Measurements from ENCODE around the gene ZNF441. TPM values are rescaled to one million over a fixed set of nuclear protein-coding genes. Genes with fewer than 3 reads are reported as not detected.
A peak's percentile ranks its signal among the peaks of the same experiment; 100 is the strongest.

Gene ZNF441
- total and polyA plus RNA-seq, 2 of the 13 experiments (the other 11 are each of a cell fraction or from before 2014, with no cell fraction given), result 2.8 to 10.0 TPM

DNA sequence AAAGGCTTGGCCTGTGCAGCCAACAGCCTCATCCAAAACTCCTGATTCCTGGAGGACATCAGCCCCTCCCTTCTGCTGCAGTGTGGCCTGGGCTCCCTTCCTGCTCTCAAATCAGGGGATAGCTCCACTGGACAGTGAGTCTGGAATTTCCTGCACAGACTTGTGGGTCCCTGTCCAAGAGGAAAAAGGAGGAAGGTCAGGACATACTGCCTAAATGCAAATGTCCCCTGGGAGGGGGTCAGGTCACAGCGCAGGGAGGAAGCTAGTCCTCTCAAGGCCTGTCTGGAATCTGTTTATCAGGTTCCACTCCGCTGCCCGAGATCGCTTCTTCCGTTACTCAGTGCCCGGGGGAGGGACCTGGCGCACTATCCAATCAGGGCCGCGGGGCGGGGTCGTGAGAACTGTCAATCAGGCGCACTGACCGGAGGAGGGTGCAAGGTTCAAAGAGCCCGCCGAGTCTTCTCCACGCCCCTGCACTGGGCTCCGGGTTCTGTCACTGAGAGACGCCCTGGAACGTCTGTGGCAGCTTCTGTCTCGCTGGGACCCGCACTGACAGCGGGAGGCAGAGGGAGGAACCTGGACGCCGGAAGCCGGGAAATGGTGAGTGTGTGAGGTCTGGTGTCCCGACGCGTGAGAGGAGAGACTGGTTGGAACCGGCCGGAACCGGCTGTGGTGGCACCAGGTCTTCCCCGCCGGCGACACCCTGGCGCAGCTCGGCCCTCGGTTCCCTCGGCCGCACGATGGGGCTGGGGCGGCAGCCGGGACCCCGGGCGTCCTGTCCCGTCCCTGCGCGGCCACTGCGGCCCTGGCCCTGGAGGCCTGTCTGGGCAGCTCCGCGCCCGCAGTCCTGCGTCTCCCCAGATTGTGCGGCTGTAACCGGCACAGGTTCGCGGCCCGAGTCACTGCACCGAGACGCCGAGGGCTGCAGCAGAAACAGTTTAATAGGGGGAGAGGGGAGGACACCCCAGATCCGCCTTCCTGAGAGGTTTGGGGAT, at the start of gene ZNF441 (continued):
- TF ChIP-seq, protein P1, sequence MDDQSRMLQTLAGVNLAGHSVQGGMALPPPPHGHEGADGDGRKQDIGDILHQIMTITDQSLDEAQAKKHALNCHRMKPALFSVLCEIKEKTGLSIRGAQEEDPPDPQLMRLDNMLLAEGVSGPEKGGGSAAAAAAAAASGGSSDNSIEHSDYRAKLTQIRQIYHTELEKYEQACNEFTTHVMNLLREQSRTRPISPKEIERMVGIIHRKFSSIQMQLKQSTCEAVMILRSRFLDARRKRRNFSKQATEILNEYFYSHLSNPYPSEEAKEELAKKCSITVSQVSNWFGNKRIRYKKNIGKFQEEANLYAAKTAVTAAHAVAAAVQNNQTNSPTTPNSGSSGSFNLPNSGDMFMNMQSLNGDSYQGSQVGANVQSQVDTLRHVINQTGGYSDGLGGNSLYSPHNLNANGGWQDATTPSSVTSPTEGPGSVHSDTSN (CRISPR knock-in tag; IDR thresholded peaks at IDR 0.05; ENCODE audit: borderline replicate concordance), result 0 out of 2 replicates have a peak, but pooled peaks have one; percentile 46
- TF ChIP-seq MEIS1 (CRISPR knock-in tag; IDR thresholded peaks at IDR 0.05; ENCODE audit: borderline replicate concordance) (peak; percentile 92), ZNF709 (CRISPR knock-in tag; IDR thresholded peaks at IDR 0.05) (no peak), NR3C1 (CRISPR knock-in tag; IDR thresholded peaks at IDR 0.05) (no peak), ZBTB20 (CRISPR knock-in tag; IDR thresholded peaks at IDR 0.05; ENCODE audit: borderline replicate concordance, low read depth) (peak; percentile 36; the same call in 1 of the 2 replicates), FOXA1 (IDR thresholded peaks at IDR 0.05) (no peak), FOXA1 (CRISPR knock-in tag; IDR thresholded peaks at IDR 0.05) (no peak), CBX5 (CRISPR knock-in tag; IDR thresholded peaks at IDR 0.05; ENCODE audit: borderline replicate concordance) (peak; percentile 44; the same call in 1 of the 2 replicates), THYN1 (CRISPR knock-in tag; IDR thresholded peaks at IDR 0.05; ENCODE audit: borderline replicate concordance, low read depth) (peak; percentile 86; the same call in 1 of the 2 replicates), ZNF383 (CRISPR knock-in tag; IDR thresholded peaks at IDR 0.05; ENCODE audit: borderline replicate concordance) (no peak), HMG20B (CRISPR knock-in tag; conservative IDR thresholded peaks at IDR 0.05) (no peak), ZNF777 (CRISPR knock-in tag; IDR thresholded peaks at IDR 0.05) (0 out of 2 replicates have a peak, but pooled peaks have one; percentile 3), TFDP1 (CRISPR knock-in tag; IDR thresholded peaks at IDR 0.05; ENCODE audit: borderline replicate concordance) (peak; percentile 82; the same call in 1 of the 2 replicates), TBL1XR1 (IDR thresholded peaks at IDR 0.05; ENCODE audit: borderline replicate concordance, low read length, partially characterized antibody) (peak; percentile 71), ZFP82 (CRISPR knock-in tag; IDR thresholded peaks at IDR 0.05; ENCODE audit: borderline replicate concordance) (no peak; the same call in 1 of the 2 replicates), ZNF614 (CRISPR knock-in tag; IDR thresholded peaks at IDR 0.05; ENCODE audit: borderline replicate concordance) (peak; percentile 69; the same call in 1 of the 2 replicates), NCOA2 (CRISPR knock-in tag; IDR thresholded peaks at IDR 0.05) (peak; percentile 43; the same call in 1 of the 2 replicates), ZFP41 (CRISPR knock-in tag; IDR thresholded peaks at IDR 0.05; ENCODE audit: borderline replicate concordance) (no peak)
- TF ChIP-seq, protein P2, sequence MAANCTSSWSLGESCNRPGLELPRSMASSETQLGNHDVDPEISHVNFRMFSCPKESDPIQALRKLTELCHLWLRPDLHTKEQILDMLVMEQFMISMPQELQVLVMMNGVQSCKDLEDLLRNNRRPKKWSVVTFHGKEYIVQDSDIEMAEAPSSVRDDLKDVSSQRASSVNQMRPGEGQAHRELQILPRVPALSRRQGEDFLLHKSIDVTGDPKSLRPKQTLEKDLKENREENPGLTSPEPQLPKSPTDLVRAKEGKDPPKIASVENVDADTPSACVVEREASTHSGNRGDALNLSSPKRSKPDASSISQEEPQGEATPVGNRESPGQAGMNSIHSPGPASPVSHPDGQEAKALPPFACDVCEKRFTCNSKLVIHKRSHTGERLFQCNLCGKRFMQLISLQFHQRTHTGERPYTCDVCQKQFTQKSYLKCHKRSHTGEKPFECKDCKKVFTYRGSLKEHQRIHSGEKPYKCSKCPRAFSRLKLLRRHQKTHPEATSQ (CRISPR knock-in tag; IDR thresholded peaks at IDR 0.05; ENCODE audit: borderline replicate concordance), result peak; percentile 52; the same call in 1 of the 2 replicates
- TF ChIP-seq, protein P3, sequence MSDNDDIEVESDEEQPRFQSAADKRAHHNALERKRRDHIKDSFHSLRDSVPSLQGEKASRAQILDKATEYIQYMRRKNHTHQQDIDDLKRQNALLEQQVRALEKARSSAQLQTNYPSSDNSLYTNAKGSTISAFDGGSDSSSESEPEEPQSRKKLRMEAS (IDR thresholded peaks at IDR 0.05), result 0 out of 2 replicates have a peak, but pooled peaks have one; percentile 38
- TF ChIP-seq, protein P4, sequence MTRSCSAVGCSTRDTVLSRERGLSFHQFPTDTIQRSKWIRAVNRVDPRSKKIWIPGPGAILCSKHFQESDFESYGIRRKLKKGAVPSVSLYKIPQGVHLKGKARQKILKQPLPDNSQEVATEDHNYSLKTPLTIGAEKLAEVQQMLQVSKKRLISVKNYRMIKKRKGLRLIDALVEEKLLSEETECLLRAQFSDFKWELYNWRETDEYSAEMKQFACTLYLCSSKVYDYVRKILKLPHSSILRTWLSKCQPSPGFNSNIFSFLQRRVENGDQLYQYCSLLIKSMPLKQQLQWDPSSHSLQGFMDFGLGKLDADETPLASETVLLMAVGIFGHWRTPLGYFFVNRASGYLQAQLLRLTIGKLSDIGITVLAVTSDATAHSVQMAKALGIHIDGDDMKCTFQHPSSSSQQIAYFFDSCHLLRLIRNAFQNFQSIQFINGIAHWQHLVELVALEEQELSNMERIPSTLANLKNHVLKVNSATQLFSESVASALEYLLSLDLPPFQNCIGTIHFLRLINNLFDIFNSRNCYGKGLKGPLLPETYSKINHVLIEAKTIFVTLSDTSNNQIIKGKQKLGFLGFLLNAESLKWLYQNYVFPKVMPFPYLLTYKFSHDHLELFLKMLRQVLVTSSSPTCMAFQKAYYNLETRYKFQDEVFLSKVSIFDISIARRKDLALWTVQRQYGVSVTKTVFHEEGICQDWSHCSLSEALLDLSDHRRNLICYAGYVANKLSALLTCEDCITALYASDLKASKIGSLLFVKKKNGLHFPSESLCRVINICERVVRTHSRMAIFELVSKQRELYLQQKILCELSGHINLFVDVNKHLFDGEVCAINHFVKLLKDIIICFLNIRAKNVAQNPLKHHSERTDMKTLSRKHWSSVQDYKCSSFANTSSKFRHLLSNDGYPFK (CRISPR knock-in tag; IDR thresholded peaks at IDR 0.05; ENCODE audit: borderline replicate concordance), result peak; percentile 32; the same call in 1 of the 2 replicates

All from HepG2 (cell line).